ENCODE measurements around the gene MACROD1.

Gene MACROD1

DNA sequence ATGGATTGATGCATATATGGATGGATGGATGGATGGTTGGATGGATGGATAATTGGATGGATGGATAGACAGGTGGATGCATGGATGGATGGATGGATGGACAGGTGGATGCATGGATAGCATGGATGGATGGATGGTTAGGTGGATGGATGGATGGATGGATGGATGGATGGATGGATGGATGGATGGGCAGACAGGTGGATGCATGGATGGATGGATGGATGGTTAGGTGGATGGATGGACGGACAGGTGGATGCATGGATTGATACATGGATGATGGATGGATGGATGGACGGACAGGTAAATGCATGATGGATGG lies 52.5 kb downstream of the MACROD1 start:
- no peak for DNase-seq (ENCODE audit: low read depth in 2 of 2)

- no peak for DNase-seq (ENCODE audit: low read depth in 2 of 2)
Measured at GRCh38 chr11:64112771-64113461, 53.0 kb downstream of the MACROD1 start.

DNA sequence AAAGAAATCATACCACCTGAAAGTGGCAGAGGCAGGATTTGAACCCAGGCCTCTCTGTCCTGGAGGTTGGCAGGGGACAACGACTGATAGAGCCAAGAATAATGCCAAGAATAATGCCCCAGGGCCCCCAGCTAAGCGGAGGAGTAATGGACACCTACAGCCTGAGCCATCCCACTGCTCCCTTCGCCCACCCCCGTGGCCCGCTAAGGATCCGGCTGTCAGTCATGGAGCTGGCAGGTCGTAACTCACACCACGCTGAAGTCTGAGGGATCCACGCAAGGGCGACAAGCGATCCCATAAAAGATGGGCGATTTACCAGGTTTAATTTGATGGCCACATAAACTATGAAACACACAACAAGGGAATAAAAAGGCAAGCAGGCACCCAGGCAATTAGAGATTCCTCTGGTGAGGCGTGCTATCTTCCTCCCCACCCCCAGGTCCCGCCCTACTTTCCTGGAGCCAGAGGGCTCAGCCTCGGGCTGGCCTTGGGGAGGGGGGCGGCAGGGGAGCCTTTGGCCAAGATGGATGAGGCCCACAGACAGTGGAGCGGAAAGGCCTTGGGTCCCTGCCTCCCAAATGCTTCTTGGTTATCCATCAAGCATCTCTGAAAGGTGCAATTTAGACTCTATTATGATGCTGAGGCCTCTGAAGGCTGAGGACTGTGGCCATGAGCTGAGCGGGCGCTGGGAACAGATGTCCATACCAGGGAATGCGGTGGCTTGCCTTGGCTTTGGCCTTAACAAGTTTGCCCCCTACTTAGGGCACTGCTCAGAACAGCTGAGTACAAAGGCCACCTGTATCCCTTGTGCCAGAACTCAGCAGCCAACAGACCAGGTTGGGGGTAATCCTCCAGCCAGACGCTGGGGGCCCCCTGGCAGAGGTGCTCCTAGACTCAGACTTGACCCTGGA lies 55.2 kb downstream of the MACROD1 start:
- no peak for DNase-seq (ENCODE audit: low read depth in 2 of 2)

- DNase-seq (ENCODE audit: low read depth in 2 of 2), result no peak
Measured at GRCh38 chr11:64109332-64109731, 56.6 kb downstream of the MACROD1 start.

DNA sequence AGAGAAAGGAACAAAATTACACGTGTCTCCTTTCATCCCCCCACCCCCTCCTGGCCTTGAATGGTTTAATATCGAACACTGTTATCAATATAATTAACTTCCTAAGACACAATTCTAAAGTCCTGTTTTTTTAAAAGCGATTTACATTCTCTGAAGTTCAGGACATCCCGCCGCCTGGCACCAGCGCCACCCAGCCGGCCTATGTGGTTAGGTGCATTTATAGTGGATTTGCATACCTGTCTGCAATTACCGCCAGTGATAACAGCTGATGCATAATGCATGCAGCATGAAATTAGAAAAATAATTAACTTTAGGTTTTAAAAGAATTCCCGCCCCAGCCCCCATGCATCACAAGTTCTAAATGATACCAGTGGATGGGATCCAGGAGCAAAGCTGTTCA lies 58.6 kb downstream of the MACROD1 start:
- DNase-seq (ENCODE audit: low read depth in 2 of 2), result no peak

DNA sequence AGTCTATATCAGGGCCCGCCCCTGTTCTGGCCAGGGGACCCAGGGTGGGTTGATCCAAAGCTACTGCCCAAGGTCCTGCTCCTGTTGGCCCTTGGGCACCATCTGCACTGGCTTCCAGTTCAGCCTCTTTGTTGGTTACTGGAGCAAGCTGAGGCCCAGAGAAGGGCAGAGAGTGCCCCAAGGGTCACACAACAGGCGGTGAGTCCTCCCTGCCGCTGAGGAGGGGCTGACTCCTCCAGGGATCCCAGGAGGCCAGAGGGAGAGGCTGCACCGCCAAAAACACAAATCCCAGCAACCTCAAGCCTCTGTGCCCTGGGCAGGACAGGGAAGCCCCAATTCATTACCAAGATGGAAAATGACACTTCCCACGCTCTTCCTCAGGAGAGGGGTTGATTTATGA lies 61.3 kb downstream of the MACROD1 start:
- no peak for DNase-seq (ENCODE audit: low read depth in 2 of 2)

- no peak for DNase-seq (ENCODE audit: low read depth in 2 of 2)
Measured at GRCh38 chr11:64103277-64103985, 62.5 kb downstream of the MACROD1 start.

GRCh38 chr11:64102005-64102738 lies 63.7 kb downstream of the MACROD1 start:
- DNase-seq (ENCODE audit: low read depth in 2 of 2), result no peak

- no peak for DNase-seq (ENCODE audit: low read depth in 2 of 2)
Measured at GRCh38 chr11:64101461-64101860, 64.5 kb downstream of the MACROD1 start.

DNA sequence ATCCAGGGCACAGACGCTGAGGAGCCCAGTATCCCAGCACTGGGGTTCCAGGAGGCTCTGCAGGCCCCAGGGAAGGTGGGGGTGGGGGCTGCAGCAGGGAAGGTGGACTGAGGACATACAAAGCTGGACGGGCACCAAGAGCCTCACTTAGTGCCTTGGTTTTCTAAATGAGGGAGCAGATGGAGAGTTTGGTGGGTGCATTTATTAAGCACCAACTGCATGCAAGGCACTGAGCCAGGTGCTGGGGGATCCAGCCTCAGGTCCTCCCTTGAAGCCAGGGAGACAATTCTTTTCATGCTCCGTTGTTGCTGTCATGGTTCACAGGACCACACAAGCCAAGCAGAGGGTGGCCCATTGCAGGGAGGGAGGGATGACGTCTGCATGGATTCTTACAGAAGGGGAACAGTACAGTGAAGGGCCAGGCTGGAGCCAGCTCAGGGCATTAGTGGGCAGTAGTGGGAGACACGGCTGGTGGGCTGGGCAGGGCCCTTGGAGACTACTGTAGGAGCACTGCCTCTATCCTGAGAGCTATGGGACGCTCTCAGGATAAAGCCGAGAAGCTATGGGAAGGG lies 65.0 kb downstream of the MACROD1 start:
- no peak for DNase-seq (ENCODE audit: low read depth in 2 of 2)

DNA sequence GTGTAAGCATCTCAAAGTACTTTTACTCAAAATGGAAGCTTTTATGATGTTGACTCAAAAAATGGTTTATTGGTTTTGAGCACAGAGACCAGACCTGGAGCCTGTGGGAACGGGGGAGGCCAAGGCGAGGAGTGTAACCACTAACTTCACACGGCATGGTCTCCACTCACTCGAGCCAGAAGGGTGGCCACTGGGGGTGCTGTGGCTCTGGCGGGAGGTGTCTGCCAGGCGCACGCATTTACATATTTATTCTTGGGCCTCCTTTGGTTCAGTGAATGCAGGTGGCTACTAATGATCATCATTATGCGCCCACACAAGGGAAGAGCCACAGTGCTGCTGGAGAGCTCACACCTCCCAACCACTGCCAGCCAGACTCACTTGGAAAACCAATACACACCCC lies 65.6 kb downstream of the MACROD1 start:
- no peak for DNase-seq (ENCODE audit: low read depth in 2 of 2)

DNA sequence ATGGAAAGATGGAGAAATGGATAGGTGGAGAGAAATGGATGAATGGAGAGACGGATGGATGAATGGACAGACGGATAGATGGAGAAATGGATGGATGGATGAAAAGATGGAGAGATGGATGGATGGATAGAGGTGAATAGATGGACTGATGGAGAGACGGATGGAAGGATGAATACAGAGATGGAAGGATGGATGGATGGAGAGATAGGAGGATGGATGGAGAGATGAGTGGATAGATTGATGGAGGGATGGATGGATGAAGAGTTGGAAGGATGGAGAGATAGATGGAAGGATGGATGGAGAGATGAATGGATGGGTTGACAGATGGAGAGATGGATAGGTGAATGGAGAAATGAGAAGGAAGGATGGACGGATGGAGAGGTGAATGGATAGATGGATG lies 66.5 kb downstream of the MACROD1 start:
- no peak for DNase-seq (ENCODE audit: low read depth in 2 of 2)

- no peak for DNase-seq (ENCODE audit: low read depth in 2 of 2)
Measured at GRCh38 chr11:64098318-64098831, 67.5 kb downstream of the MACROD1 start.

DNA sequence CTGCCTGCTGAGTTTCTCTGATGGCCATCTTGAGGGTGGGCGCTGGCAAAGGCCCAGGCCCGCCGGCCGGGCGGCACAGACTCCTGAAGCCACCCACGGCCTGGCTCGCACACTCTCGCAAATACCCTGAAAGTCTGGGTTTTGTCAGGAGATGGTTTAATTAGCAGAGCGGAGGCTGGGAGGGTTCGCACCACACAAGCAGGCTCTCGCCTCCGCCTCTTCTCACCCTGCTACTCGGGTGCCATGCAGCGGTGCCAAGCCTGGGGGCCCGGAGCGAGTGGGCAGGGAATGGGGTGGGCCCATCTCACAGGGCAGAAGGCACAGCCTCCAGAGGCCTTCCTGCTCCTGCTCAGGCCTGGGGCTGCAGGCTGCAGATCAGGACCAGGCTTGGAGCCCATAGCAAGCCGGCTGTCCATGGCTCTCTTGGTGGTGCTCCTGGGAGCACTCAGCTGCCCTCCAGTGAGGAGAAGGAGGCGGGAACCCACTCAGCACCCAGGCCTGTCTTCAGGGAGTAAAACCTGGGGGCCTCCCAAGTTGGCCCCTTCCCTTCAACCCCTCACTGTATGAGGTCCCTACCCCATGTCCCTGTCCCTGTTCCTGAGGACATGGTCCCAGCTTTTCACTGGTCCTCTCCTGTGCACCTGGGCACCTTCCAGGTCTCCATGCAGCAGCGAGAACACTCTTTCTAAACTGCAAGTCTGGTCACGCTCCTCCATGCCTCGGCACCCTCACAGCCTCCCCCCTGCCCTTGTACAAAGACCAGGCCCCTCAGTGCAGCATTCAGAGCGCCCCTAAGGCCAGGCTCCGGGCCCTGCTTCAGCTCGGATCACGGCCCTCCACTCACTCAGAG lies 68.2 kb downstream of the MACROD1 start:
- no peak for DNase-seq (ENCODE audit: low read depth in 2 of 2)

GRCh38 chr11:64096835-64097234 lies 69.1 kb downstream of the MACROD1 start:
- no peak for DNase-seq (ENCODE audit: low read depth in 2 of 2)

GRCh38 chr11:64095949-64096348 lies 70.0 kb downstream of the MACROD1 start:
- DNase-seq (ENCODE audit: low read depth in 2 of 2), result no peak

DNA sequence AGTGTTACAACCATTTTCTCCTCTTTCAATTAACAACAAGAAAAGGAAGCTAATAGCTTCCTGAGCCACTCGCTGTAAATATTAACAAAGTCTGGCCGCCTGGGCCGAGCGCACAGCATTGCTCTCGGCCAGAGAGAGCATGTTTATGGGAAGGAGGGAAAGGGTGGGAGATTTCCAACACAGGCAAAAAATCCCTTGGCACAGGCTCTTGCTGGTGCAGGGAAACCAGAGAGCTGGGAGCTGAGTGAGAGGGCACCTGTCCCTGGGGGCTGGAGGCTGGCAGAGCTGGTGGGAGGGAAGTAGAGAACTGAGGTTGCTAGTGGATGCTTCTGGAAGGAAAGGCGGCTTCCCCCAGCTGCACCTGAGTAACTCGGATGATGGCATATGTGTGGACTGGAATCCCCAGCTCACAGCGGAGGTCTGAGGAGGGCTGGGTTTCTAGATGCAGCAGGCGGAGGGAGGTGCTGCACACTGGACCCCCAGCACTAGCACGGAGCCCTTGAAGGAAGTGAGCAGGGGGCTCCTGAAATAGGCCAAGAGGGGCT lies 70.6 kb downstream of the MACROD1 start:
- DNase-seq (ENCODE audit: low read depth in 2 of 2), result no peak

DNA sequence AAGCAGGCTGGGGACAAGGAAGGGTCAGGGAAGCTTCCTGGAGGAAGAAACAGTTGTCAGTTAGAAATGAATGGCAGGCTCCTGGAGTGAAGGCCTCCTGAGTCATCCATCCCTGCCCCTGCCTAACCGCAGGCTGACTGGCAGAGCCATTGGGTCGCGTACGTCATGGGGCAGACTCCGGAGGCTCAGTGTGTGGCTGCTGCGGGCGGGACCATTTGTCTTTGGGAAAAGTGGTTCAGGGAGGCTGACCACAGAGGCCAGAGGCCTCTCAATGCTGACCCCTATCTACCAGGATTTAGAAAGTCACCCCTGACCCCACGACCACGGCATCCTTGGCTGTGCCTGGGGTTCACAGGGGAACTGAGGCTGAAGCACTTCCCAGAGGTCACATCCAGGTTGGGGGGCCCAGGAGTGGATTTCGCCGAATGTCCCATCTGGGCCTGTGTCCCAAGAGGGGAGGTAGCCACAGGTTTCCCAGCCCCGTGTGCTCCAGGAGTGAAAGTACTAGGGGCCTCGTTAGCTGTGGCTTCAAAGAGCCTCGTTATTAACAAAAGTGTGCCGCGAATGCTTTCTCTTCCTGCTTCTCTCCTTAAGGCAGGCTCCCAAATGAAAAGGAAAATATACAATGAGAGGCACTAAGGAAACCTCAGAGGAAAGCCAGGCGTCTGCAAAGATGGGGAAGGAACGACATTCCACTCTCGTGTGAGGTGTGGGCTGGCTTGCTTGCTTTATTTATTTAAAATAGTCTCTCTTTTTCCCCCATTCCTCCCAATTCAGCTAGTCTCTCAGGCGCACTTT lies 71.3 kb downstream of the MACROD1 start:
- no peak for DNase-seq (ENCODE audit: low read depth in 2 of 2)
